CD4-positive, alpha-beta T cell treated with Interleukin-15 for 1 hour (primary cell): ENCODE measurements around the gene IKBKE.

Experiments used
- DNase-seq: peaks from one replicate; pipeline ENCODE4 v3.0.0-alpha.2; 2020

The IKBKE gene

GRCh38 chr1:206514813-206515387 is 44.6 kb downstream of the IKBKE start:
- DNase-seq: peak; percentile 30

- peak; percentile 27 for DNase-seq
These were observed 46.4 kb downstream of the IKBKE start for GRCh38 chr1:206516728-206516990.

- no peak for DNase-seq
These were observed 47.5 kb downstream of the IKBKE start for GRCh38 chr1:206517784-206518183.

GRCh38 chr1:206518206-206518605 is 47.9 kb downstream of the IKBKE start:
- no peak for DNase-seq

DNA sequence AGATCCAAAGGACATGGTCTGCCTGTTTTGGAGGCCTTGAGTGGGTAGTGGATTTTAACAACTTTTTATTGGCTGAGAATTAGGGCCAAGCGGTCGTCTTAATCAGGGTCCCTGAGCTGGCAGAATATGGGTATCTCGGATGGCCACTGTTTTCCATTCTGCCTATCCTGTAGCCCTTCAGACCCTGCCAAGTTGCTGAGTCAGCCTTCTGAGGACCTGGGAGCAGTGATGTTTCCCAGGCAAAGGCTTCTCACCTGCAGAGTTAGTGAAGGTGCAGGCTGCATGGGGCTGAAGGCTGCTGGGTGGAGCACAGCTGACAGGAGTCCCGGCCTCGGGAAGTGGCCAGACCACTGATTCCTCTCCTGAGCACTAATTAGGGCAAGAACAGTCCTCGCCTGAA is 48.5 kb downstream of the IKBKE start:
- no peak for DNase-seq

DNA sequence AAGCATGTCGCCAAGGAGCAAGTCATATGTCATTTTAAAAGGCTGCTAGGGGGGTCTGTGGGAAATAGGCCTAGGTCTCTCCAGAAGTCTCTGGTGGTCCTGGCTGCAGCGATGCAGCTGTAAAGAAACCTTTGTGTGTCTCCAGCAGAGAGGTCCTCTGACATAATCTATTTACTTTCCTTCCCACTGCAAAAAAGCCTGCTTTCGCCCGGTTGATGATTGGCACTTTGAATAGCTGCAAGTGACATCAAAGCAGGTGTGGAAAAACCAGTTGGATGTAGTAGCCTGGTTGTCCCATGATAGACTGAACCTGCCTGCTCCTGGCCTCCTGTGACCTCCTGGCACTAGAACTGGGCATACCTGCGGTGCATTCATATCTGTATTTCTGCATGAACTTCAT is 50.9 kb downstream of the IKBKE start:
- no peak for DNase-seq

DNA sequence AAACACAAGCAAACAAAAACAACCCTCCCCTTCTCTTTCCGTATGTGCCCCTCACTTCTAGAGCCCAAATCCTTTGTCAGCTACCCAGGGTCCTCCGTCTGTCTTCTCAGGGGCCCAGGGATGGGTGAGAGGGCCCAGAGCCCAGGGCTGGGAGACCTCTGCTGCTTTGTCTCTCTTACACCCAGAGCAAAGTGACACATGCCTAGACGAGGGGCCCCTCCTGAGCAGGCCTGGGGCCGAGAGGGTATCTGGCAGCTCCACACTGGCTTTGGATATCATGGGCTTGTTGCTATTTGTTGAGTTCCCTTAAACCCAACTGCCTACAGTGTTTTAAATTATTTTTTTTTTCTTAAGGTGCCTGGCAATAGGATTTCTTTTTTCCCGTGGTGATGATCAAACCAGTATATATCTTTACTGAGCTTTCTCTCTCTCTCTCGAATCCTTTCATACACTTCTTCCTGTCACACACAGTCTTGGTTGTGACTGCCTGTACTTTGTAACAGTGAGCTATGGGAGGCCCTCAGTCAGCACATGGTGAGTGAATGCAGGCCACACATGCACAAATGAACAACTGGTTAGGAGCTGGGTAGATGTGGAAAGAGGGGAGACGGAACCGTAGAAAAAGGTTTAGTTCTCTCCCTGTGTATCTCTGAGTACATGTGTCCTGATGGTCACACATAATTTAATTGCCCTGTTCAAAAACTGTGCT is 51.6 kb downstream of the IKBKE start:
- DNase-seq: no peak

DNA sequence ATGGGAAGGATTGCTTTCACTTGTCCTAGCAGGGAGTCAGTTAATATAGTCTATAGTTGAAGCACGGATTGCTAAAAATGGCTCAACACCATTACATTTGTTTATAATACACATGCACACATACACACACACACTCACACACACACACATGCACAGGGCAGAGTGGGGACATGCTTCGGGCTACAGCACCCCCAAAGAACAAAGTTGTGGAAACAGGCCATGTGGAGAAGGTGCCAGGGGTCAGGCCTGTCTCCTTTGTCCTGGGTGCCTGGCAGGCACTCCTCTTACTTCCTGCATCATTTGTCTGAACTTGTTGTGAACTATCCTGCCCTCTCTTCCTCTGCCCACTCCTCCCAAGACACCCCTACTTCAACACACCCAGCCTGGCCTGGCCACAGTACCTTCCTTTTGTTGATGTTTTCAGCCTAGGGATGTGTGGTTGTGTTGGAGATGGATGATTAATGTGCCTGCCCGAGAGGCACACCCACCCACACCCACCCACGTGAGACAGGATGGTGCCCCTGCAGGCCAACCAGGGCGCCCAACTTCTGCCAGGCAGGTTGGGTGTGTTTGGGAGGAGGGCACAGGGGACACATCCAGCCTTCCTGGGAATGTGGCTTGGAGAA is 54.6 kb downstream of the IKBKE start:
- no peak for DNase-seq

GRCh38 chr1:206526064-206526911 is 56.0 kb downstream of the IKBKE start:
- no peak for DNase-seq

DNA sequence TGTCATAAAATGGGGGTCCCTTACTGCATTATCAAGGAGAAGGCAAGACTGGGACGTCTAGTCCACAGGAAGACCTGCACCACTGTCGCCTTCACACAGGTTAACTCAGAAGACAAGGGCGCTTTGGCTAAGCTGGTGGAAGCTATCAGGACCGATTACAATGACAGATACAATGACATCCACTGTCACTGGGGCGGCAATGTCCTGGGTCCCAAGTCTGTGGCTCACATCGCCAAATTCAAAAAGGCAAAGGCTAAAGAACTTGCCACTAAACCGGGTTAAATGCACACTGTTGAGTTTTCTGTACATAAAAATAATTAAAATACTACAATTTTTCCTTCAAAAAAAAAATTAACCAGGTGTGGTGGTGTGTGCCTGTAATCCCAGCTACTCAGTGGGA is 59.1 kb downstream of the IKBKE start:
- DNase-seq: no peak

DNA sequence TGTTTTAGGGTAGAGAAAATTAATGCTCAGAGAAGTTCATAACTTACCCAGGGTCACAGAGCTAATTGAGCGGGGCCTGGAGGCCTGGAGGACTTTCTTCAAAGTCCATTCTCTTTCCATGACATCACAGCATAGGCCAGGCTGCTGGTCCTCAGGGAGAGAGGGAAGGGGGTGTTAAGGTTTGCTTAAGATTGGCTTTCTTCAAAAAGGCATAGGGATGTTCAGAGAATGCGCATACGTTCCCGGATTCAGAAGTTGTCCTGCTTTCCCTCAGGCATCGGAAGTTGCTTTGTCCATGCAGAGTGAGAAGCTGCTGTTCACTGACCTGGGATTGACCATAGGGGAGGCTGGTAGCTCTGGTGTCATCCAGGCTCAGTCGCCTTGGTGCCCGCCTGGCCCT is 62.1 kb downstream of the IKBKE start:
- DNase-seq: no peak

GRCh38 chr1:206534552-206534951 is 64.3 kb downstream of the IKBKE start:
- DNase-seq: no peak

DNA sequence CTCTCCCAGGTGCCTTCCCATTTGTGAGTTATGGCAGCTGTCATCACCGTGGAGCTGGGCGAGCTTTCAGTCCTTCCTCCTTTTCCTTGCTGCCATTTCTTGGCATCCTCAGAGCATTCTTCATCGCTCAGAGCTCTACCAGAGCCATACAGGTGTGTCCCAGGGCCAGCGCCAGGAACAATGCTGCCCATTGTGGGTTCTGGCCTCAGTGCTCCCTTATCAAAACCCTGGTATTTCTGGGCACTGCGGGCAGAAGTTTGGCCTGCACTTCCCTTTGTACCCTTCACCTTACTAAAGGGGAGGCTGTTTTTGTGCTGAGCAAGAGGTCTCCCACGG is 65.5 kb downstream of the IKBKE start:
- no peak for DNase-seq

- no peak for DNase-seq
These were observed 66.9 kb downstream of the IKBKE start for GRCh38 chr1:206537141-206537540.

DNA sequence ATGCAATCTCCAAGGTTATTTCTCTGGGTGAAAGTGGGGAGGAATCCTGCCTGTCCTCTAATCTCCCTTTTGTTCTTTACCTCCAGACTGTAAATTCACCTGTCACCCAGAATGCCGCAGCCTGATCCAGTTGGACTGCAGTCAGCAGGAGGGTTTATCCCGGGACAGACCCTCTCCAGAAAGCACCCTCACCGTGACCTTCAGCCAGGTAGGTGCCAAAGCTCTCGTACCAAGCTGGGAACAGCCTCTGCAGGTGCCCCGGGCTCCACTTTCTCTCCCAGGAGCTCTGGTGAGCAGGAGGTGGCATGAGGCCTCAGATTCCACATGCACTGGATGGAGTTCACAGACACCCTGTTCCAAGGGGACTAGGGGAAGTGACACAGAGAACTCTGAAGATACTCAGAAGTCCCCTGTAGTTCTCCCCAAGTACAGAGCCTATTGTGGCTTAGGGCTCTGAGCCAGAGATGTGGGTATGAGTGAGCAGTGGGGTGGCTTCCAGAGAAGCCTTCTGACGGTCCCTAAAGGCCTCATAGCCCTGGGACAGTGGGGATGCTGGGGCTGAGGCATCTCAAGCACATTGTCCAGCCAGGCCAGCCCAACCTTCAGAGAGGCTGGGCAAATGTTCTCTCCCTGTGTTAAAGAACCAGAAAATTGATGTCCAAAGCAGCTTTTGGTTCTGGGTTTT is 68.0 kb downstream of the IKBKE start:
- DNase-seq: no peak

GRCh38 chr1:206538901-206539640 is 68.8 kb downstream of the IKBKE start:
- DNase-seq: no peak

GRCh38 chr1:206540044-206540780 is 69.9 kb downstream of the IKBKE start:
- DNase-seq: no peak

DNA sequence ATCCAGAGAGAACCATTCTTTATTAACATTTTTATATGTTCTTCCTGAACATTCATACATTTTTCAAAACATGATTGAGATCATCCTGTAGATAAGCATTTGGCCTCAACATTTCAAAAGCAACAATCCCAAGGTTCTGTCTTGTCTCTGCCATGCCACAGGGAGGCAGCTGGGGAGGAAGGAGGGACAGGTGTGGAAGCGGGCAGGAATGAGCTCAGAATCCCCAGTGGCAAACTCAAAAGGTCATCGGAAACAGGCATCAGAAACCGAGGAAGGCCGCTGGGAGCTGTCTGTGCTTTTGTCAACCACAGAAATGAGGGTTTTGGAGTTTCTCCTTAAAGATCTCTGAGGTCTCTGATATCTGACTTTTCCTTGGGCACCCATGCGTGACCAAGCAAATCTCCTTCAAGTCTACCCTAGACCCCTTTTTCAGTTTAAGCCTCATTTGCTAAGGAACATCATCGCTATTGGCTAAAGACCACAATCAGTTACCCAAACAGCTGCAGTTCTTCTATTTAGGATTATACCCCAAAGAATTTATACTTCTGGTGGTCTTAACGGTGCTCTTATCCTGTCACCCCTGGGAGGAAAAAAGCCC is 71.1 kb downstream of the IKBKE start:
- DNase-seq: no peak

DNA sequence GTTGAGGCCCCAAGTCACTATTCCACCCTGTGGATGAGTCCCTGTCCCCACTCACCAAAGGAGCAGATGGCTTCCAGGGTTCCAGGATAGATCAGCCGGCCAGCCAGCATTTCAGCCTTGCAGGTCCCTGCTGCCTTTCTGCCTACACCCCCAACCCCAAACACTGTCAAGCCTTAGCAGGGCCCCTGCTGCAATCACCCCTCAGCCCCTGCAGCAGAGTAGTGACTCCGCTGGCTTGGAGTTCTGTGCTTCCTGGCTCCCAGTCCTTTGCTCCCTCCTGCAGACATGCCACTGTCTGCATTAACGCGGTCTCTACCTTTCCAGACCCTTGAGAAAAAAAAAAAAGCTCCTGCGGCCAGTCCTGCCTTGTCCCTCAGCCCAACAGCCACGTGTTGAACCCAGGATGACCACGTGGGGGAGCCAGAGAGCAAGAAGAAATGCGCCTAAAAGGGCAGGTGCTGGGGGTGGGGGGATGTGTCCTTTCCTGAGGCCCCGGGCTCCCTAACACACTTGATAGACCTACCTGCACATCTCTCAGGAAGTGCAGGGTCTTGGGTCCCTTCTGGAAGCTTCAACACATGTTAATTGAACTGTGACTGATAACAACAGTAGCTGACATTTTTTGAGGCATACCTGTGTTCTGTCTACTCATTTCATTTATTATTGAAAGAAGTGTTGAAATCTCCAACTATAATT is 74.4 kb downstream of the IKBKE start:
- peak; percentile 74 for DNase-seq

GRCh38 chr1:206545351-206545750 is 75.1 kb downstream of the IKBKE start:
- DNase-seq: no peak
